SJCRH30 (cell line): Measurements from ENCODE around the gene CHTF18. TPM values are rescaled to one million over a fixed set of nuclear protein-coding genes. Genes with fewer than 3 reads are reported as not detected.
A peak's percentile ranks its signal among the peaks of the same experiment; 100 is the strongest.

ENCODE experiments used
- DNase-seq, 2 experiments: peaks; one replicate each; pipeline ENCODE4 v3.0.0-alpha.2; 2015 to 2020
- H3K27ac ChIP-seq: fragments of 250-450 bp; sonication (Bioruptor Pico); 2 replicates; pipeline ENCODE4 v1.5.1; 2020; ENCODE audit warnings: mild to moderate bottlenecking, moderate library complexity
- H3K27me3 ChIP-seq: fragments of 250-450 bp; sonication (Bioruptor Pico); 2 replicates; pipeline ENCODE4 v1.5.1; 2020; ENCODE audit warnings: mild to moderate bottlenecking, moderate library complexity
- H3K36me3 ChIP-seq: fragments of 250-450 bp; sonication (Bioruptor Pico); 2 replicates; pipeline ENCODE4 v1.5.1; 2020; ENCODE audit warnings: mild to moderate bottlenecking, moderate library complexity
- H3K4me1 ChIP-seq: fragments of 250-450 bp; sonication (Bioruptor Pico); 2 replicates; pipeline ENCODE4 v1.5.1; 2020; ENCODE audit warnings: mild to moderate bottlenecking, moderate library complexity
- H3K4me3 ChIP-seq: fragments of 250-450 bp; sonication (Bioruptor Pico); 2 replicates; pipeline ENCODE4 v1.5.1; 2020; ENCODE audit warnings: mild to moderate bottlenecking, moderate library complexity
- H3K9me3 ChIP-seq: fragments of 250-450 bp; sonication (Bioruptor Pico); replicated peaks from 2 replicates; pipeline ENCODE4 v1.5.1; 2020; ENCODE audit warnings: mild to moderate bottlenecking, moderate library complexity
- total RNA-seq: library from RNA; depleted of rRNA; stranded (reverse); fragments of >200 nt; shearing (Covaris generic); gene quantifications from 2 replicates; pipeline ENCODE4 v1.2.3, GENCODE V29; 2014

Gene CHTF18
- total RNA-seq, 1 experiment from 2014 or later, result 46.0 TPM

DNA sequence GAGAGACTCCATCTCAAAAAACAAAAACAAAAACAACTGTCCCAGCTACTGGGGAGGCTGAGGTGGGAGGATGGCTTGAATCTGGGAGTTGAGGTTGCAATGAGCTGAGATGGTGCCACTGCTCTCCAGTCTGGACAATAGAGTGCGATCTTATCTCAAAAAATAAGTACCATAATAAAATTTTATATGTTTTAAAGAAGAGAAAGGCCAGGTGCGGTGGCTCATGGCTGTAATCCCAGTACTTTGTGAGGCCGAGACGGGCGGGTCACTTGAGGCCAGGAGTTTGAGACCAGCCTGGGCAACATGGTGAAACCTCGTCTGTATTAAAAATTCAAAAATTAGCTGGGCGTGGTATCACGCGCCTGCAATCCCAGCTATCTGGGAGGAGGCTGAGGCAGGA is 11.6 kb upstream of the CHTF18 start:
- Histone ChIP-seq H3K27ac (no peak overlapping the region), H3K4me3 (no peak overlapping the region), H3K27me3 (peaks cover 30% of the 10 kb centered on the region; the same call in 1 of the 2 replicates), H3K4me1 (peaks cover 2% of the 10 kb centered on the region; the same call in 1 of the 2 replicates), H3K9me3 (no peaks in the 10 kb centered on the region), H3K36me3 (no peaks in the 10 kb centered on the region)
- DNase-seq, result no peak

GRCh38 chr16:777826-778225 is 10.6 kb upstream of the CHTF18 start:
- H3K4me3 ChIP-seq, result no peak overlapping the region
- no peaks in the 10 kb centered on the region for H3K9me3 ChIP-seq
- no peak overlapping the region for H3K27ac ChIP-seq
- H3K36me3 ChIP-seq, result no peaks in the 10 kb centered on the region
- peaks cover 9% of the 10 kb centered on the region for H3K4me1 ChIP-seq
- H3K27me3 ChIP-seq, result peaks cover 30% of the 10 kb centered on the region; the same call in 1 of the 2 replicates
- peak in 1 of 2 experiments; percentile 35 for DNase-seq

DNA sequence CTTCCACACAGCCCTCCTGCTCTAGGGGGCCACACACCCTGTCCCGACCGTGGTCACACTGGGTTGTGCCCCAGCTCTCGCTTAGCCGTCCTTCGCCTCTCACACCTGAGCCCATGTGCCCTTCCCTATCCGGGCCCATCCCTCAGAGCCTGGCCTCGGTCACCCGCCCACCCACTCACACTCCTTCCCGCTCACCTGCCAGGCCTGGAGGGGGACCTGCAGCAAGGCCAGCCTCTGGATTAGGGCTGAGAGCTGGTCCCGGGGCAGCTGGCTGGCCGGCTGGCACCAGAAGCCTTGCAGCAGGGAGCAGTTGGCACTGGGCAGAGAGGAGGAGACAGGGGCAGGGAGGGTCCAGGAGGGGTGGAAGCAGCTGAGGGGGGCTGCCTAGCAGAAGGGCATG is 10.0 kb upstream of the CHTF18 start:
- no peak for DNase-seq
- Histone ChIP-seq H3K9me3 (no peaks in the 10 kb centered on the region), H3K36me3 (no peaks in the 10 kb centered on the region), H3K4me3 (no peak overlapping the region), H3K4me1 (peaks cover 10% of the 10 kb centered on the region), H3K27ac (no peak overlapping the region), H3K27me3 (peaks cover 30% of the 10 kb centered on the region; the same call in 1 of the 2 replicates)

DNA sequence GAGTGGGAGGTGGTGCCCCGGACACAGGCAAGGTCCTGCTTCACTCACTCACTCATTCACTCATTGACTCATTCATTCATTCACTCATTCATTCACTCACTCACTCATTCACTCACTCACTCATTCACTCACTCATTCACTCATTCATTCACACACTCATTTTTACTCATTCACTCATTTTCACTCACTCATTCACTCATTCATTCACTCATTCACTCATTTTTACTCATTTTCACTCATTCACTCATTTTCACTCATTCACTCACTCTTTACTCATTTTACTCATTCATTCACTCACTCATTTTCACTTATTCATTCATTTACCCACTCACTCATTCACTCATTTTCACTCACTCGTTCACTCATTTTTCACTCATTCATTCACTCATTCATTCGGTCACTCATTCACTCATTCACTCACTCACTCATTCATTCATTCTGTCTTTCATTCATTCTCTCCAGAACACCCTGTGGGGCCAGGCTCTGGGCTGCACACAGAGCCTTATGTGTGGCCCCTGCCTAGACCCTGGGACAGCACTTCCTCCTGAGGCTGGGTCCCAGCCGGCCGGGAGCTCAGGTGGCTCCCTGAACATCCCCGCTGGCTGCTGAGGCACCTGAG is 9.4 kb upstream of the CHTF18 start:
- Histone ChIP-seq H3K36me3 (no peaks in the 10 kb centered on the region), H3K4me1 (peaks cover 15% of the 10 kb centered on the region), H3K27ac (no peak overlapping the region), H3K9me3 (no peaks in the 10 kb centered on the region), H3K27me3 (peaks cover 27% of the 10 kb centered on the region; the same call in 1 of the 2 replicates), H3K4me3 (no peak overlapping the region)
- no peak for DNase-seq

GRCh38 chr16:779561-779960 is 8.9 kb upstream of the CHTF18 start:
- Histone ChIP-seq H3K27me3 (peaks cover 27% of the 10 kb centered on the region; the same call in 1 of the 2 replicates), H3K4me3 (no peak overlapping the region), H3K4me1 (peaks cover 16% of the 10 kb centered on the region), H3K36me3 (no peaks in the 10 kb centered on the region; the same call in 1 of the 2 replicates), H3K27ac (no peak overlapping the region), H3K9me3 (no peaks in the 10 kb centered on the region)
- no peak for DNase-seq

- peaks cover 16% of the 10 kb centered on the region for H3K4me1 ChIP-seq
- no peaks in the 10 kb centered on the region for H3K9me3 ChIP-seq
- no peaks in the 10 kb centered on the region; the same call in 1 of the 2 replicates for H3K36me3 ChIP-seq
- peaks cover 27% of the 10 kb centered on the region; the same call in 1 of the 2 replicates for H3K27me3 ChIP-seq
- H3K27ac ChIP-seq, result no peak overlapping the region
- no peak overlapping the region for H3K4me3 ChIP-seq
- no peak for DNase-seq
Observed at GRCh38 chr16:780296-780695, 8.1 kb upstream of the CHTF18 start.

GRCh38 chr16:781346-782010 is 6.9 kb upstream of the CHTF18 start:
- no peaks in the 10 kb centered on the region for H3K9me3 ChIP-seq
- H3K27ac ChIP-seq, result no peak overlapping the region
- H3K4me1 ChIP-seq, result peaks cover 16% of the 10 kb centered on the region
- peaks cover 20% of the 10 kb centered on the region; the same call in 1 of the 2 replicates for H3K27me3 ChIP-seq
- no peak for DNase-seq
- no peak overlapping the region for H3K4me3 ChIP-seq
- no peaks in the 10 kb centered on the region; the same call in 1 of the 2 replicates for H3K36me3 ChIP-seq

GRCh38 chr16:782258-782657 is 6.2 kb upstream of the CHTF18 start:
- Histone ChIP-seq H3K4me3 (no peak overlapping the region), H3K27ac (no peak overlapping the region), H3K27me3 (peaks cover 20% of the 10 kb centered on the region; the same call in 1 of the 2 replicates), H3K4me1 (peaks cover 16% of the 10 kb centered on the region), H3K36me3 (no peaks in the 10 kb centered on the region; the same call in 1 of the 2 replicates), H3K9me3 (no peaks in the 10 kb centered on the region)
- DNase-seq, result peak; percentile 77 to 84

- no peak overlapping the region for H3K27ac ChIP-seq
Observed at GRCh38 chr16:782766-783403, 5.5 kb upstream of the CHTF18 start.

GRCh38 chr16:783404-784161 is 4.8 kb upstream of the CHTF18 start:
- Histone ChIP-seq H3K4me3 (no peak overlapping the region), H3K36me3 (no peaks in the 10 kb centered on the region; the same call in 1 of the 2 replicates), H3K4me1 (peaks cover 14% of the 10 kb centered on the region), H3K27me3 (peaks cover 10% of the 10 kb centered on the region; the same call in 1 of the 2 replicates), H3K9me3 (no peaks in the 10 kb centered on the region), H3K27ac (no peak overlapping the region)
- DNase-seq, result no peak

More at GRCh38 chr16:782766-783403, 5.5 kb upstream of the CHTF18 start:
- H3K36me3 ChIP-seq, result no peaks in the 10 kb centered on the region; the same call in 1 of the 2 replicates
- H3K4me3 ChIP-seq, result no peak overlapping the region
- peaks cover 14% of the 10 kb centered on the region for H3K4me1 ChIP-seq
- no peaks in the 10 kb centered on the region for H3K9me3 ChIP-seq
- H3K27me3 ChIP-seq, result peaks cover 17% of the 10 kb centered on the region; the same call in 1 of the 2 replicates
- DNase-seq, result no peak

- H3K9me3 ChIP-seq, result no peaks in the 10 kb centered on the region
- DNase-seq, result no peak
- peaks cover 16% of the 10 kb centered on the region for H3K4me1 ChIP-seq
- peaks cover 4% of the 10 kb centered on the region; the same call in 1 of the 2 replicates for H3K27me3 ChIP-seq
- H3K36me3 ChIP-seq, result no peaks in the 10 kb centered on the region; the same call in 1 of the 2 replicates
- H3K4me3 ChIP-seq, result no peak overlapping the region
- no peak overlapping the region for H3K27ac ChIP-seq
Observed at GRCh38 chr16:784431-784830, 4.0 kb upstream of the CHTF18 start.

GRCh38 chr16:785563-786535 is 2.6 kb upstream of the CHTF18 start:
- peaks cover 2% of the 10 kb centered on the region; the same call in 1 of the 2 replicates for H3K27me3 ChIP-seq
- H3K27ac ChIP-seq, result no peak overlapping the region
- no peak overlapping the region for H3K4me3 ChIP-seq
- no peaks in the 10 kb centered on the region for H3K9me3 ChIP-seq
- H3K36me3 ChIP-seq, result peaks cover 14% of the 10 kb centered on the region
- no peak for DNase-seq
- peaks cover 18% of the 10 kb centered on the region for H3K4me1 ChIP-seq

- DNase-seq, result no peak
- Histone ChIP-seq H3K4me3 (peak overlapping the region; percentile 99), H3K4me1 (peaks cover 14% of the 10 kb centered on the region), H3K27me3 (no peaks in the 10 kb centered on the region), H3K27ac (peak overlapping the region; percentile 45; the same call in 1 of the 2 replicates), H3K9me3 (no peaks in the 10 kb centered on the region), H3K36me3 (peaks cover 30% of the 10 kb centered on the region)
Observed at GRCh38 chr16:787321-787966, 976 bp upstream of the CHTF18 start.
